Esophagus squamous epithelium (tissue), 4 donors: Measurements from ENCODE around the gene ATF7IP.

Experiments
- POLR2A ChIP-seq, 4 donors: fragments of 450-650 bp; IDR thresholded peaks; one replicate each; pipeline ENCODE4 v1.6.1; 2017; ENCODE audit warnings: antibody characterized with exemption in 4 of 4, mild to moderate bottlenecking in 4 of 4, moderate library complexity in 3 of 4
- TF ChIP-seq, protein P1 (sequence below), 6 experiments: fragments of 450-650 bp in 4 of 6; fragments of 200-600 bp in 2 of 6; sonication (generic) in 2 of 6; IDR thresholded peaks; one replicate each; pipeline ENCODE4 v1.5.1; 2016 to 2019; ENCODE audit warnings: antibody characterized with exemption in 6 of 6, mild to moderate bottlenecking in 4 of 6, moderate library complexity in 4 of 6

GRCh38 chr12:14540801-14541462 lies 175.4 kb downstream of the ATF7IP start:
- no peak for TF ChIP-seq POLR2A (IDR thresholded peaks at IDR 0.05)
- TF ChIP-seq, protein P1, sequence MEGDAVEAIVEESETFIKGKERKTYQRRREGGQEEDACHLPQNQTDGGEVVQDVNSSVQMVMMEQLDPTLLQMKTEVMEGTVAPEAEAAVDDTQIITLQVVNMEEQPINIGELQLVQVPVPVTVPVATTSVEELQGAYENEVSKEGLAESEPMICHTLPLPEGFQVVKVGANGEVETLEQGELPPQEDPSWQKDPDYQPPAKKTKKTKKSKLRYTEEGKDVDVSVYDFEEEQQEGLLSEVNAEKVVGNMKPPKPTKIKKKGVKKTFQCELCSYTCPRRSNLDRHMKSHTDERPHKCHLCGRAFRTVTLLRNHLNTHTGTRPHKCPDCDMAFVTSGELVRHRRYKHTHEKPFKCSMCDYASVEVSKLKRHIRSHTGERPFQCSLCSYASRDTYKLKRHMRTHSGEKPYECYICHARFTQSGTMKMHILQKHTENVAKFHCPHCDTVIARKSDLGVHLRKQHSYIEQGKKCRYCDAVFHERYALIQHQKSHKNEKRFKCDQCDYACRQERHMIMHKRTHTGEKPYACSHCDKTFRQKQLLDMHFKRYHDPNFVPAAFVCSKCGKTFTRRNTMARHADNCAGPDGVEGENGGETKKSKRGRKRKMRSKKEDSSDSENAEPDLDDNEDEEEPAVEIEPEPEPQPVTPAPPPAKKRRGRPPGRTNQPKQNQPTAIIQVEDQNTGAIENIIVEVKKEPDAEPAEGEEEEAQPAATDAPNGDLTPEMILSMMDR (IDR thresholded peaks at IDR 0.05): no peak
